Measurements from ENCODE around the gene SIM2.
A peak's percentile ranks its signal among the peaks of the same experiment; 100 is the strongest.

The SIM2 gene

DNA sequence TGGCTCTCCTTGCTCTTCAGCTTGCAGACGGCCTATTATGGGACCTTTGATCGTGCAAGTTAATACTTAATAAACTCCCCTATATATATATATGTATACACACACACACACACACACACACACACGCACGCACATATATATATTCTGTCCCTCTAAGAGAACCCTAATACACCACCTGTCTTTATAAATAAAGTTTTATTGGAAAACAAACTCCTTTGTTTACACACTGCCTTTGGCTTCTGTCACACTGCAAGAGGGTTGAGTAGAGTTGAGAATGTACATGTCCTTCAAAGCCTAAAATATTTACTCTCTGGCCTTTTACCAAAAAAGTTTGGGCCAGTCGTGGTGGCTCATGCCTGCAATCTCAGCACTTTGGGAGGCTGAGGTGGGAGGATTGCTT is 26.2 kb upstream of the SIM2 start:
- ATAC-seq (replicated peaks) = no peak

DNA sequence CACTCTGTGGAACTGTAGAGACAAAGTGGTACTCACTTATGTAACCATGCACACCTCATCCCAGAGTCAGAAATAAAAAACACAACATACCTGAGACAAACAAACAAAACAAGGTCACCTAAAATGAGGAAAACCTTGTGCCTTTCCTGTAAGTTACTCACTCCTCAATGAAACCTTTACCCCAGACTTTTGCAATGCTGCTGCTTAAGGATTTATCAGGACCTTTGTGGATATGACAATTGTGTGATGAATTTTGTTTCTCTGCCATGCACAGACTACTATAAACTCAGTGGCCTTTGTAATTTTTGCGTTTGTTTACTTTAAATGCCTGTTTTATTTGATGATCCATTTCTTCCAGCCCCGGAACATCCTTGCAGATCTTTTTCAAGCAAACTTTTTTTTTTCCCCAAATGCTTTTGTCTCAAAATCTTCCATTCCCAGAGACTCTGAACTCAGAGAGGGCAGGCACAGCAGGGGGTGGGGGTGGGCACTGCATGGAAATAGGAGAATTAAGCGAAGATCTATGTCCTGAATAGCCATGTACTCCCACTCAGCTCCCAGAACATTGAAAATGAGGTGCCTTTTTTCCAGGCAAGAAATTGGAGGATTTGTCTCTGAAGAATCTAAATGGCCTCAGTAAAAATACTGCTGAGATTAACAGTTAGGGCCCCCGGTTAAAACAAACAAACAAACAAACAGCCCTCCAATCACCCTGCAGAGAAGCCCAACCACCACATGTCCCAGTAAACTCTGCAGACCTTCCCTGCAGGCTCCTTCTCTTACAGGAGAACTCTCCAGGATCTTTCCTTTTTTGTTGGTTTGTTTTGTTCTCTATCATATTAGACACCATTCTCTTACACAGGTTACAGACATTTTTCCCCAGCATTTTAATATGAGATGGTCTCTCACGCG is 22.6 kb upstream of the SIM2 start:
- H3K4me3 Mint-ChIP-seq = no peak overlapping the region
- DNase-seq = no peak
- peaks cover 12 to 14% of the 10 kb centered on the region in 2 donors for H3K9me3 Mint-ChIP-seq
- no peak for ATAC-seq (replicated peaks)
- peaks cover 0 to 3% of the 10 kb centered on the region in 2 donors for H3K36me3 Mint-ChIP-seq
- peaks cover 47 to 57% of the 10 kb centered on the region in 2 donors for H3K27me3 Mint-ChIP-seq
- H3K4me1 Mint-ChIP-seq = no peaks in the 10 kb centered on the region
- no peak overlapping the region for H3K27ac Mint-ChIP-seq

More for the DNA sequence above, 26.2 kb upstream of the SIM2 start:
- Mint-ChIP-seq H3K27ac (no peak overlapping the region), H3K36me3 (no peaks in the 10 kb centered on the region), H3K27me3 (peaks cover 35 to 48% of the 10 kb centered on the region in 2 donors), H3K4me1 (no peaks in the 10 kb centered on the region), H3K9me3 (peaks cover 4 to 6% of the 10 kb centered on the region in 2 donors), H3K4me3 (no peak overlapping the region)
- DNase-seq = no peak

DNA sequence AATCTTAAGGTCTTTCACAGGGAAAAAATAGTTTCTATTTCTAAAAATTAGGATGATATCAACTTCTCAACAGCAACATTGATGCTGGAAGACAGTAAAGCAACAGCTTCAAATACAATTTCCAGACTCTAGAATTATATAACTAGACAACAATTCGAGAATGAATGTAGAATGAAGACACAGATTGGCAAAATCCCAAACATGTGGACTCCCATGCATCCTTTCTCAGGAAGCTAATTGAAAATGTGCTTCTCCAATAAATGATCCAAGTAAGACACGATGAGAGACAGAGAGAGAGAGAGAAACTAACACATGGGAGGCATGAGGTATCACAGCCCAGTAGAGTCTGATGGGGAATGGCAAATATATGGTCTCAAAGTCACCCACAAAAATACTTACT is 21.5 kb upstream of the SIM2 start:
- H3K27ac Mint-ChIP-seq = no peak overlapping the region
- H3K9me3 Mint-ChIP-seq = peaks cover 19 to 21% of the 10 kb centered on the region in 2 donors
- H3K4me3 Mint-ChIP-seq = no peak overlapping the region
- peaks cover 0 to 3% of the 10 kb centered on the region in 2 donors for H3K36me3 Mint-ChIP-seq
- no peaks in the 10 kb centered on the region for H3K4me1 Mint-ChIP-seq
- DNase-seq (no peak), ATAC-seq (replicated peaks) (no peak)
- H3K27me3 Mint-ChIP-seq = peaks cover 52 to 61% of the 10 kb centered on the region in 2 donors

DNA sequence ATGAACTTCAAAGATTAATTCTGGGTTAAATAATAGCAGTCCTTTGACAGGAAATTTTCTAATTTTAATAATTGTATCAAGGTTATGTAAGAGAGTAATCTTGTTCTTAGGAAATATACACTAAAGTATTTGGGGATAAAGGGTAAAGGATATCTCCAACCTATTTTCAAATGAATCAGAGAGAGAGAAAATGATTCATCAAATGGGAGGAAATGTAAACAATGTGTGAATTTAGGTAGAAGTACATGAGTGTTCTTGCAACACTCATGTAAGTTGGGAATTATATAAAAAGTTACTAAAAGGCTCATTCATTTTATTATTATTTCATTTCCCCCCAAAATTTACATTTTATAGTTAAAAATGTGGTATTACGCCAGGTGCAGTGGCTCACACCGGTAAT is 20.4 kb upstream of the SIM2 start:
- no peaks in the 10 kb centered on the region for H3K4me1 Mint-ChIP-seq
- no peak overlapping the region for H3K27ac Mint-ChIP-seq
- no peak overlapping the region for H3K4me3 Mint-ChIP-seq
- H3K9me3 Mint-ChIP-seq = peaks cover 18 to 22% of the 10 kb centered on the region in 2 donors
- H3K36me3 Mint-ChIP-seq = peaks cover 0 to 3% of the 10 kb centered on the region in 2 donors
- ATAC-seq (replicated peaks) (no peak), DNase-seq (no peak)
- H3K27me3 Mint-ChIP-seq = peaks cover 55 to 72% of the 10 kb centered on the region in 2 donors

DNA sequence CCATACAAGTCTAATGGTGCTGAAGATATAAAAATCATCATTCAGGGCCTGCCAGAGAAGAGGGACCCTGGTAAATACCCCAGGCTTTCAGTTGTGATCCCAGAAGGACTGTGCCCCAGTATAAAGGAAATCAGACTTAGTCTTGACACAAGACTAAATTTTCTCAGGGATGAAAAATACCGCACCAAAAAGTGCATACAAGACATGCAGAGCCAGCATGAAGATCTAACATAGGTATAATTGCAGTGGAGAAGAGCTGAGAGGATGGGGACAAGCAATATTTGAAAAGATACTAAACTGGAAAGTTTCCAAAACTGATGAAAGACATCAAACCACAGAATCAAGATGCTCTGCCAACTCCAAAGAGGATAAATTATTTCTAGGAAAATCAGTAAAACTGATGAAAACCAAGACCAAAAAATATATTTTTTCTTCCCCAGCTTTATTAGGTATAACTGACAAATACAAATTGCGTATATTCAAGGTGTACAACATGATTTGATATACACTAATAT is 17.7 kb upstream of the SIM2 start:
- Mint-ChIP-seq H3K4me1 (no peaks in the 10 kb centered on the region), H3K27me3 (peaks cover 63 to 90% of the 10 kb centered on the region in 2 donors), H3K4me3 (no peak overlapping the region), H3K36me3 (peaks cover 0 to 3% of the 10 kb centered on the region in 2 donors), H3K9me3 (peaks cover 16 to 27% of the 10 kb centered on the region in 2 donors), H3K27ac (no peak overlapping the region)
- ATAC-seq (replicated peaks) = no peak
- DNase-seq = no peak

DNA sequence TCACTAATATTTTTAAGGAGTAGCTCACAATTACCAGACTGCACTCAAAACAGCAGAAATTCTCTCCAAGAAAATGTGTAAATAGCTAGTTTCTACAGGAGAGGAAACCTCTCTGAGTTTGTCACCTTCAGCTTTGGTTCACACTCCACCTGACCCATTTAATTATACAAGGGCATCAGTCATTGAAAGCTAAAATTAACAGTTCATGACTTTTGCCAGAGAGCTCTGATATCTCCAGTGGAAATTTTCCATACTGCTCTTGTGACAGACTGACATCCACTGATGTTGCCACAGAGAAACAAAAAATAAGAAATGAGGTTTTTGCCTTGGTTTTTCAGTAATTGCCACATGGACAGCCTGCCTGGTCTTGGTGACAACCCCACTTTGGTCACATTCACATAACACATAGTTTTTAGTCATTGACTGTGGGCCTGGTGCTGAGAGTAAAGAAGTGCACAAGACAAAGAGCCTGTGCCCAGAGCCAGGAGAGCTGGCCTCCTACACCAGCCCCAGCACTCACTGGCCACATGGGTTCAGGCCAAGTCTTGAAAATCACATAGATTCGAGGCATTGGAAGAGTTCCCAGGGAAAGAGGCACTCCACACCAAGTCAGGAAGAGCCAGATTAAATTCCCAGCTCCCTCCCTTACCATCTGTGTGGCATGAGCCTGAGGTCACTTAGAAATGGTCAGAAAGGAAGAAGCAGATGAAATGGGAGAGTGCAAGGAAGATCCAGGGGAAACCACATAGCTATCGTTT is 13.8 kb upstream of the SIM2 start:
- Mint-ChIP-seq H3K4me1 (no peaks in the 10 kb centered on the region), H3K36me3 (peaks cover 0 to 2% of the 10 kb centered on the region in 2 donors), H3K9me3 (peaks cover 11 to 25% of the 10 kb centered on the region in 2 donors), H3K4me3 (no peak overlapping the region), H3K27ac (no peak overlapping the region), H3K27me3 (peaks cover 56 to 80% of the 10 kb centered on the region in 2 donors)
- no peak for ATAC-seq (replicated peaks)
- no peak for DNase-seq

DNA sequence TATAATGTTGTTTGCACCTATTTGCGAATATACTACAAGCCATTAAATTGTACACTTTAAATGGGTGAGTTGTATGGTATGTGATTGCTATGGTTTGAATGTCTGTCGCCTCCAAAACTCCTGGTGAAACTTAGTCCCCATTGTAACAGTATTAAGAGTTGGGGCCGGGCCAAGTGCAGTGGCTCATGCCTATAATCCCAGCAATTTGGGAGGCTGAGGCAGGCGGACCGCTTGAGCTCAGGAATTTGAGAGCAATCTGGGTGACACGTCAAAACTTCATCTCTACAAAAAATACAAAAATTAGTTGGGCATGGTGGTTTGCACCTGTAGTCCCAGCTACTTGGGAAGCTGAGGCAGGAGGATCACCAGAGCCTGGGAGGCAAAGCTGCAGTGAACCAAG is 12.0 kb upstream of the SIM2 start:
- peaks cover 0 to 1% of the 10 kb centered on the region in 2 donors for H3K4me1 Mint-ChIP-seq
- H3K9me3 Mint-ChIP-seq = peaks cover 1 to 13% of the 10 kb centered on the region in 2 donors
- H3K36me3 Mint-ChIP-seq = no peaks in the 10 kb centered on the region
- ATAC-seq (replicated peaks) (no peak), DNase-seq (no peak)
- no peak overlapping the region for H3K4me3 Mint-ChIP-seq
- no peak overlapping the region for H3K27ac Mint-ChIP-seq
- peaks cover 57 to 75% of the 10 kb centered on the region in 2 donors for H3K27me3 Mint-ChIP-seq

DNA sequence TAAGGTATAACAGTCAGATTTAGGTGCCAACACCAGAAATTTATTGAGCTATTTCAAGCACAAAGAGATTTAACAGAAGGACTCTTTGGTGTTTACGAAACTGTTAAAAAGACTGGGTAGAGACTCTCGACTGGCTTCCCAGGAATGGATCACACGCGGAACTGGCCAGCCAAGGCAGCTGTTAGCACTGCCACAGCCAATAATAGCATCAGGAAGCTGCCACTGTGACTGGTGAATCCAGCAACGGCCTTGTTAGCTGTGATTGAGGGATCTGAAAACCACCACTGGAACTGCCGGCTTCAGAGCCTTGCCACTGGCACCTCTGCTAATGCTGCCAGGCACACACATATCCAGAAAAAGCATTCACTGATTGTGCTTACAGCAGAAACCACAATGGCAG is 10.6 kb upstream of the SIM2 start:
- Mint-ChIP-seq H3K27me3 (peaks cover 58 to 74% of the 10 kb centered on the region in 2 donors), H3K9me3 (peaks cover 1 to 7% of the 10 kb centered on the region in 2 donors), H3K4me3 (no peak overlapping the region), H3K27ac (no peak overlapping the region), H3K36me3 (no peaks in the 10 kb centered on the region), H3K4me1 (peaks cover 0 to 7% of the 10 kb centered on the region in 2 donors)
- DNase-seq (no peak), ATAC-seq (replicated peaks) (no peak)

DNA sequence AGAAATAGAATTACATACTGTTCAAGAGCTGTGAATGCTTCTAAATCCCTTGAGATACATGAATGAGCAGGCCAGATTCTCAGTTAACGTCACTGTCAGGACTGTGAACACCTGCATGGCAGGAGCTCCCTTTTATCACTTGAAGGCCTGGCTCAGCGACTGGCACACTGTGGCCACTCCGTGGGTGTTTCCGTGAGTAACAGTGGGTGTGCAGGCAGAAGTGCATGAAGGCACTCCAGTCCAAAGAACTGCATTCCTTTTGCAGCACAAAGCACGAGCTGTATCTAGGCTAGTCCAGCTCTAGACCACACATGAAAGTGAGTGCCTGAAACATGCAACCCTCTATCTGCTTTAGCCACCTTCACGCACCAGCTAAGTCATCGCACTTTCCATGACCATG is 9.6 kb upstream of the SIM2 start:
- Mint-ChIP-seq H3K27me3 (peaks cover 62 to 74% of the 10 kb centered on the region in 2 donors), H3K27ac (no peak overlapping the region), H3K9me3 (peaks cover 1 to 2% of the 10 kb centered on the region in 2 donors), H3K4me3 (no peak overlapping the region), H3K4me1 (peaks cover 0 to 13% of the 10 kb centered on the region in 2 donors), H3K36me3 (no peaks in the 10 kb centered on the region)
- DNase-seq (no peak), ATAC-seq (replicated peaks) (no peak)

DNA sequence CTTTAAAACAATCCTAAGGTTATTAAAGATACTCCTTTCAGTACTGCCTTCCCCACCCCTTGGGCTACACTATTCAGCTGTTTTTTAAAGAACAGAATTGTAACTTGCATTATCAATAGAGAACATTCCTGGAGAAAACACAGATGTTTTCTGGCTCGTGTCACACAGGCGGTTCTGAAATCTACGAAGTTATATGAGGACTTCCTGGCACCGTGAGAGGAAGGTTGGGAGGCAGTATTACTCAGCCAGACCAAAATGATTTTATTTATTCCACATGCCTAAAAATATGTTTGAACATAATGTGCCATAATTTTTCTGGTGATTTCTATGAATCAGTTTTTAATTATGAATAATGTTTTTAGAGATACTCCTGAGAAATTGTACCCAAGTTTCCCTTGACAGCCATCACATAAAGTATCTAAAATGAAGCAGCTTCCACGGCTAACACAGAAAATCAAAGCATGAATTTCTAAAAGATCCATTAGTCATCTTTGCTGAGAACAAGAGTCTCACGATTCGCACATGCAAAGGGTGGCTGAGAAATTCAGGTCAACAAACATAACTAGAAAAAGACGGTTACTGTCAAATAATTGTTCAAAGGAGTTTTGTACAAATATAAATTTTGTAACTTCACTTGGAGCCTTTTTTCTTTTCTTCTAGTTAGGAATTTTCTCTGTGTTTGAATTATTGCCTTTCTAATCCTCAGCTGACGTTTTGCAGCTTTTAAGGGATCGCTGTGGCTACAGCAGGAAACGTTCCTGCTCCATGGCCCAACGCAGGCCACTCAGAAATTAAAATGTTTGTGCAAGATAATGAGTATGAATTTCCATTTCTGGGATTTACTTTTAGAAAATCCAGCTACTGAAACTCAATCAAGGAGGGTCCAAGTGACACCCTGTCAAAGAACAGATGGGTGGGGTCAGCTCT is 8.0 kb upstream of the SIM2 start:
- Mint-ChIP-seq H3K27me3 (peaks cover 66 to 76% of the 10 kb centered on the region in 2 donors), H3K4me3 (no peak overlapping the region), H3K9me3 (no peaks in the 10 kb centered on the region), H3K36me3 (no peaks in the 10 kb centered on the region), H3K27ac (no peak overlapping the region), H3K4me1 (peaks cover 2 to 17% of the 10 kb centered on the region in 2 donors)
- DNase-seq = no peak
- ATAC-seq (replicated peaks) = no peak

DNA sequence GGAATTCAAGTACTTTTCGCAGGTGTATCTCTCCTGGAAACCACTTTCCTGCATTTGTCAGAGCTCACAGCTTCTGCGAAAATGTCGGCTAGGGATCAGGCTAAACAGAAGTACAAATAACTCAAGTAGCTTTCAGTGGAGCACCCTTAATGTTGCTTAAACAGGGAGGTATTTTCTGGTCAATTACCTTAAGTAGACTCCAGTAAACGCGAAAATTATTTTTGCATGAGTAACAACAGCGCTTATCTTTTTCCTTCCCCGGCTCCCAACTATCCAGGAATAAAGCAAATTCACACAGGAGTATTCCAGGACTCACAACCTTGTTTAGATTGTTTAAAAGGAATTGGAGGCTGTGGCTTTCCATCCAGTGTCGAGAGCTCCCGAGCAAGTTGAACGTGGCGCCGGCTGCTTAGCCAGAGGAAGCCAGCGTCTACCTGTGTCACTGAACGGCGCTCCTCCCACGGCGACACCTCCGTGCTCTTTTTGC is 7.3 kb upstream of the SIM2 start:
- no peak for DNase-seq
- peak overlapping the region; percentile 65 for H3K27ac Mint-ChIP-seq
- peak overlapping the region in 1 of 2 donors; percentile 41 for H3K4me3 Mint-ChIP-seq
- H3K27me3 Mint-ChIP-seq = peaks cover 71 to 81% of the 10 kb centered on the region in 2 donors
- no peaks in the 10 kb centered on the region for H3K9me3 Mint-ChIP-seq
- H3K4me1 Mint-ChIP-seq = peaks cover 2 to 24% of the 10 kb centered on the region in 2 donors
- ATAC-seq (replicated peaks) = no peak
- no peaks in the 10 kb centered on the region for H3K36me3 Mint-ChIP-seq

DNA sequence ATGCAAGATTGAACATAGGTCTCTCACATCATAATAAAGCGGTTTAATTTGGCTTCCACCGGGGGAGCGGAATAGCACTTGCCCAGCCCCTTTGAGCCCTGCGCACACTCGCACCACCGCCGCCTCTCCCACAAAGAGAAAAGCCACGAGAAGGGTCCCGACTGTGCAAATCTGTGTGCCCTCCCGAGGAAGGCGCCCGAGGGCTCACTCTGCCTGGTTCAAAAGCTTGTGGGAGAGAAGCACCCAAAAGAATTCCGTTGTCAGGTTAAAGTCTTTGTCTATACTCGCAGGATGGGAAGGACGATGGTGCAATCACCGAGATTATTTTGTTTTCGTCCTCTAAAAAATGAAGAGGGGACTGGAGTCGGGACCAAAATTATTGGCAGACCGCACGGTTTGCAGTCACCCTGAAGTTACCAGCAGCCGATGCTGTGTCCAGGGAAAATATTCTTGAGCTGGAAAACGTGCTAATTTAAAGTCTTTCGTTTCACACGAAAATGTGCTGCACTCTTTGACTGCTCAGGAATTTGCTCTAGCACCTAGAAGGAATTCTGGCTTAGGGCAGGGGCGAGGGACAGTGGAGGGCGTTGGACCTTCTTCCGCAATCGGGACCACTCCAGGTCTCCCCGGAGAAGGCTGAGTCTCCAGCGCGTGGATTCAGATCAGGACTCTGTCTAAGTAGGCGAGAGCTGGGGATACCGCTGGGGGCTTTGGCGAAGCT is 6.6 kb upstream of the SIM2 start:
- peak overlapping the region in 1 of 2 donors; percentile 41 for H3K4me3 Mint-ChIP-seq
- peaks cover 2 to 29% of the 10 kb centered on the region in 2 donors for H3K4me1 Mint-ChIP-seq
- no peaks in the 10 kb centered on the region for H3K36me3 Mint-ChIP-seq
- peak overlapping the region; percentile 65 for H3K27ac Mint-ChIP-seq
- no peak for DNase-seq
- ATAC-seq (replicated peaks) = no peak
- H3K9me3 Mint-ChIP-seq = no peaks in the 10 kb centered on the region
- peaks cover 72 to 81% of the 10 kb centered on the region in 2 donors for H3K27me3 Mint-ChIP-seq

All from stimulated activated naive B cell treated with anti-CD40 and anti-IgM and Interleukin-4, amounts not matched to agents 10 μg/mL and 1 μg/mL and 100 μg/mL, for 72 hours (primary cell).